NCI-H1105 (cell line): Measurements from ENCODE around the gene RAD23A.

Experiments used
- DNase-seq: peaks from one replicate; lab custom pipeline; 2025; lab: John Stamatoyannopoulos, UW

The RAD23A gene

GRCh38 chr19:12984683-12985048 is 39.0 kb downstream of the RAD23A start:
- DNase-seq = no peak

DNA sequence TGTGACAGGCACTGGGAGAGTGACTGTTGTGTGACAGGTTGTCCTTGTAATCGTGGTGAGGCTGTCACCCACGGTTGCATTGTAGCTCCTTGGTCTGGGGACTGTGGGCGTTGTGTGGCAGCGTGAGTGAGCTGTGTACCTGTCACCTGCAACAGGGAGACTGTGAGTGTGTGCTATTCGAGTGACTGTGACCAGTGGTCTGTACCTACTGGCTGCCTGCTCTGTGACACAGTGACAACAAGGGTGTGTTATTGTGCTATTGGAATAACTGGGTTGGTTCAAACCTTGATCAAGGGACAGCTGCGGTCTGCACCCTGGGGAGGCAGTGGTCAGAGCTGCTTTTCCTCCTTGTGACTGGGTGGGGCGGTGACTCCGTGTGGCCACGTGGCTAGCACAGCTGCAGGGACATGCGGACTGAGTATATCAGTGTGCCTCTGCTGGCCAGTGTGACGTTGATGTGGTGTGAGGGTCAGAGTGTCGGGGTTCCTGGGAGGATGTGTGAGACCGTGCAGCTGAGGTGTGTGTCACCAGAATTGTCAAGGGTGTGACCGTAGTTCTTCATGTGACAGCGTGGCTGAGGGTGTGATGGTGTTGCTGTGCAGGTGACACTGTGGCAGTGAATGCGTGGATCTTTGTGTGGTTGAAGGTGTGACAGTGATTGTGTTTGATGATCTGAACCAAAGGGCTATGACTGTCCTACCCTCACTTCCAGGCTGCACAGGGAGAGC is 39.6 kb downstream of the RAD23A start:
- no peak for DNase-seq

DNA sequence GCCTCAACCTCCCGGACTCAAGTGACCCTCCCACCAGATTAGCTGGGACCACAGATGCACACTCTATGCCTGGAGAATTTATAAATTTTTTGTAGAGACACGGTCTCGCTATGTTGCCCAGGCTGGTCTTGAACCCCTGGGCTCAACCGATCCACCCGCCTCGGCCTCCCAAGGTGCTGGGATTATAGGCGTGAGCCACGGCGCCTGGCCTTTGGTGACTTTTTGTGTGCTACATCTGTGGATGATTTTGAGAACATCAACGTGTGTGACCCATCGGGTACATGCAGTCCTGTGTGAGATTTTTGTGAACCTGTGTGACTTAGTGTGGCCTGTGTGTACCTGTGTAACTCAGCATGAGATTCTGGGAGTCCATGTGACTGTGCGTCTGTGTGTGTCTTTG is 41.1 kb downstream of the RAD23A start:
- no peak for DNase-seq

GRCh38 chr19:12987190-12987589 is 41.5 kb downstream of the RAD23A start:
- no peak for DNase-seq

DNA sequence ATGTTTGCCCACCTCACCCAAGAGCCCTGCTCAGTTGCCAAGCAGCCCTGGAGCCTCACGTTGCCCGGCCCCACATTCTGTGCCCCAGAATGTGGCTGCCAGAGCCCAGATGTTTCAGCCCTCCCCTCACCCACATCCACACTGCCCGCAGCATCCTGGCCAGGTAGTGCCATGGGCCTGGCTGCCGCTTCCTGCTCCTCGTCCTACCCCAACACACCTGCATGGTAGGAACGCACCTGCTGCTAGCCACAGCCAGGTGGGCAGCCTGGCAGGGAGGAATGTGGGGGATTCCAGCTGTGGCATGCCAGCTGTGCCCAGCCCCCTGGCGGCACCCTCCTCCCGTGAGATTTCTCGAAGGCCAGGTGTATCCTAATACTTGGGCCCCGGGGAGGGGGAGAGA is 42.1 kb downstream of the RAD23A start:
- DNase-seq = peak; percentile 8

GRCh38 chr19:12990431-12990830 is 44.8 kb downstream of the RAD23A start:
- DNase-seq = no peak

DNA sequence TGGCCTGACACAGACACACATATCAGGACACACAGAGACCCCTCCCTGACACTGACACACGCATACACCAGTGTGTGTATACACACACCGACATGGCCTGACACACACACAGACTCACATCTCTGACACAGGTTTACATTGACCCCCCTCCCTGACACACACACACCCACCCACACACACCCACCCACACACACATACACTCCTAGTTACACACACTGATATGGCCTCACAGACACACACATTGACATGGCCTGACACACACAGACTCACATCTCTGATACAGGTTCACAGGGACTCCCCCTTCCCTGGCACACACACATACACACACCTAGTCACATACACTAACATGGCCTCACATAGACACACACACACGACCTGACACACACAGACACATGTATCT is 45.2 kb downstream of the RAD23A start:
- no peak for DNase-seq

- no peak for DNase-seq
These were observed 45.6 kb downstream of the RAD23A start for GRCh38 chr19:12991296-12991695.

DNA sequence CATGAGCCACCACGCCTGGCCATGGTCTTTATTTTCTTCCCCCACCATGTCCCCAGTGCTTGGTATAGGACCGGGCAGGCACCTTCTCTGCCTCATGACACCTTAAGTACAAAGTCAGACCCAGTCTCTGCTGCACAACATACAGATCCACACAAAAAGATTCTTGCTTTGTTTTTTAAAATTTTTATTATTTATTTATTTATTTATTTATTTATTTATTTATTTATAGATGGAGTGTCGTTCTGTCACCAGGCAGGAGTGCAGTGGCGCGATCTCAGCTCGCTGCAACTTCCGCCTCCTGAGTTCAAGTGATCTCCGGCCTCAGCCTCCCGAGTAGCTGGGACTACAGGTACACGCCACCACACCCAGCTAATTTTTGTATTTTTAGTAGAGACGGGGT is 47.1 kb downstream of the RAD23A start:
- no peak for DNase-seq

DNA sequence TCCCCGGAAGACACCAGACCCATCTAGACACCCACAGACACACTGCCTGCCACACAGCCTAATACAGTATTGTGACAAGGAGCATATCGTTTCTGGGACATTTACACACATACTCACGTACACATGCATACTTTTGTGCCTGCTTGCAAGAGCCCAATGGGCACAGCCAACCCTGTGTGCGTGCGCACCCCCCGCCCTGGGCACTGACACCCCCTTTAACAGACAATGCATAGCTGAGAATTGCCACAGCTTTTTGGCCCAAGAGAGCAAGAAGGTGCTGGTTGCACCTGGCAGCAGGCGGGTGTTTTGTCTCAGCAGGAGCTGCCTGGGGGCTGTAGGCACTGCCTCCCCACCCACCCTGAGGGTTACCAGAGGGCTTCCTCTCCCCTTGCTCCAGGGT is 47.9 kb downstream of the RAD23A start:
- no peak for DNase-seq

DNA sequence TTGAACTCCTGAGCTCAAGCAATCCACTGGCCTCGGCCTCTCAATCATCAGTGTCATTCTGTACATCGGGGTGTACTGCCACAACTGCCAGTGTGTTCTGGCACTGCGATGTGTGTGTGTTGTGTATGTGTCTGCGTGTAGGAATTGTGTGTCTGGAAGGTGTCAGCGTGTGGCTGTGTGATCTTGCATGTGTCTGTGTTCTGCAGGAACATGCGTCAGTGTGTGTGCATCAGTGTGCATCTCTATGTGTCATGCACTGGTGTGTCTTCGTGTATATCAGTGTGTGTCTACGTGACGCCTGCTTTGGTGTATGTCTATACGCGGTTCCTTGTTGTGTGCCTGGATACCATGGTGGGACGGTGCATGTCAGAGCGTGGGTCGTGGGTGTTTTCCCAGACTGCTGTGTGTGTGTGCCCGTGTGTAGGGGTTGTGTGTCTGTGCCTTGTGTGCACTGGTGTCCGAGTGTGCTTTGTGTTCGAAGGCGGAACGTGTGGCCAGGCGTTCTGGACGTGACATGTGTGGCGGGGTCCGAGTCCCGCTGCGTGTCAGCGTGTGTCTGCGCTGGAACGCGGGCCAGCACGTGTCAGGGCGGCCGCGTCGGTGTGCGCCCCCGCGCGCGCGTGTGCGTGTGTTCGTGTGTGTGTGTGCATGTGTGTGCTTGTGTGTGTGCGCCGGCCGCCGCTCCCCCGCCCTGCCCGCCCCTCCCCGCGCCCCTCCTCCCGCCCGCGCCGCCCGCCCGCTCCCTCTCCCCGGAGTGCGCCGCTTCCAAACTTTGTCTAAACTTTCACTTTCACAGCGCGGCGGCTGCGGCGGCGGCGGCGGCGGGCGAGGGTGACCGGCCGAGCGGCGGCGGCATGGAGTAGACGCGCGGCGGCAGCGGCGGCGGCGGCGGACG is 49.3 kb downstream of the RAD23A start, which contains the start of gene NFIX:
TSS of gene NFIX (plus strand) at position 775 of the 895 bp plus-strand sequence. CDS start 363 bp downstream, outside the sequence.
- no peak for DNase-seq

GRCh38 chr19:12995596-12996405 is 50.1 kb downstream of the RAD23A start:
- no peak for DNase-seq

DNA sequence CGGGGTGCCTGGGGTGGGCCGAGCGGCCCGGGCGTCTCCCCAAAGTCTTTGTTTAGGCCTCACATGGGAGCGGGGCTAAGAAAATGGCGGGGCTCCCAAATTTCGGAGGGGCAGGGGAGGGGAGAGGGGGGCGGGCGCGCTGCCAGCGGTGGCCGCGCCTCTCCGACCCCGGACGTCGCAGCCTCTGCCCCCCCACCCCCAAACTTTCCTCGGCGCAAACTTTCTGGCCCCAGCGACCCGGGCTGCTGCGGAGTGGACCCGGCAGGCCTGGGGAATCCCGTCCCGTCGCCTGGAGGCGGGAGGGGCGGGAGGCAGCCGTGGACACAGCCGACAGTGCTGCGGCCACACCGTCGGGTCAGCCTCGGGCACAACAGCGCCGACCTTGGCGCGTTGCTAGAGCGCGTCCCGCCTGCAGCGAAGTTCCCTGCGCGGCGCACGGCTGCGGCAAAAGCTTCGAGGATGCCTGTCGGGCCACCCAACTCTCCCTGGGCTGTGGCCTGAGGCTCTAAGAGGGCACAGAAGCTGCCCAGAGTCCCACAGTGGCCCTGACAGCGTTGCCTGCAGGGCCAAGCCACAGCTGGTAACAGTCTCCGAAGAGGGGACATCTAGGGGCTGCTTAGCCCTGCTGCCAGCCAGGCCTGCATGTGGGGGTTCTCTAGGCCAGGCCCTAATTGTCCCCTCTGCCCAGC is 50.9 kb downstream of the RAD23A start:
- no peak for DNase-seq

DNA sequence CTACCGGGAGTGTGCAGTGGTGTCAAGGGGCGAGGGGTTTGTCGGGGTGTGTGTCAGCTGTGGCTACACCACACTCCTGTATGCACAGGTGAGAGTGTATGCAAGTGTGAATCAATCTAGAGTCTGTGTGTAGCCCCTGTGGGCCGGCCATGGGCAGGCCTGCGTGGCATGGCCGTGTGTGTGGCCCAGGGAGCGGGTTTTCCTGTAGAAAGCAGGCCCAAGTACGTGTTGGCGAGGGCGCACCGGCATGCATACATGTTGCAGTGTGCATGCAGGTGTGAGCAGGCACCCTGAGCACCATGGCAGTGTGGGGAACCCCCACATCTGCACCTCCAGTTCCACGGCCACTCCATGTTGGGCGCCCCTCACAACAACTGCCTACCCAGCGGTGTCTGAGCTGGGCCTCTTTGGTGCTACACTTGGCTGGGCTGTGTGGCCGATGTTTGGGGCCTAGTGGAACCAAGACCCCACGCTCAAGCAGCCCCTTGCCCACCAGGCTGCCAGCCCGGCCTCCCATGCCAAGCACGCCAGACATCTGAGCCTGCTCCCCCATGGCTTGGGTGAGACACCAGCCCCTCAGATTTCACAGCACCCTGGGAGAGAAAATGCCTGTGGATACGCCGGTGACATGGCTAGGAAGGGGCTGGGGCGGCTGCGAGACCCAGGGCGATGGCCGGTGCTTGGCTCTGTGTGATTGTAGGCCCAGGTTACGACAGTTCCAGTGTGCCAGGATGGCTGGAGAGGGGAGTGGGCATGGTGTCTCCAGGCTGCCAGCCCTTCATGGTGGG is 51.7 kb downstream of the RAD23A start:
- no peak for DNase-seq

GRCh38 chr19:12997967-12998940 is 52.6 kb downstream of the RAD23A start:
- no peak for DNase-seq

- DNase-seq = no peak
These were observed 55.5 kb downstream of the RAD23A start for GRCh38 chr19:13001166-13001501.

- DNase-seq = no peak
These were observed 56.0 kb downstream of the RAD23A start for GRCh38 chr19:13001502-13002165.

DNA sequence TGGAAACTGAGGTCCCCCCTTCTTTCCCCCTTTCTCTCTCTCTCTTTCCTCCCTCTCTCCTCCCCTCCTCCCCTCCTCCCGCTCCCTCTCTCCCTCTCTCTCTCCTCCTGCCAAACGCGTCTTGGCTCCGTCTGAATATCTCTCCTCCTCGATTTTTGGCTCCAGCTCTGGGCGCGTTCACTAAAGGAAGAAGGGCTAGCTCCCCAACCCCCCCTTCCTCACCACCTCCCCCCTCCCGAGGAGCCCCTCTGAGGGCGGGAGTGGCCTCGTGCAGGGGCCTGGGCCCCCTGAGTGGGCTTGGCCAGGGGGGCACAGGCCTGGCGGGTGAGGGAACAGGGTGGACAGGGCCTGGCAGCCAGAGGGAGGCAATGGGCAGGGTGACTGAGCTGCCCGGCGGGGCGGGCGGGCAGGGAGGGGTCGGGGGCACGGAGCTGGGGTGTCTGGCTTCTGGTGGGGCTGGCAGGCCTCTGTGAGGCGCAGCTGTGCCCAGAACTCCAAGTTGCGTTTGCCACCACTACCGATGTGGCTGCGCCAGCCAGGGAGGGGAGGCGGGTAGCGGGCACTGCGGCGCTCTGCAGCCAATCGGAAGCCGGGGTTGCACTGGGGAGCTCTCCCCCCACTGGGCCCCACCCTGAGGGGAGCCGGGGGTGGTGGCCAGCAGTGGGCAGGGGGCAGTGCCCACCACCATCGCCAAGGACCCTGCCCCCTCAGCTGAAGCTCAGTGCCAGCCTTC is 56.7 kb downstream of the RAD23A start:
- DNase-seq = no peak

DNA sequence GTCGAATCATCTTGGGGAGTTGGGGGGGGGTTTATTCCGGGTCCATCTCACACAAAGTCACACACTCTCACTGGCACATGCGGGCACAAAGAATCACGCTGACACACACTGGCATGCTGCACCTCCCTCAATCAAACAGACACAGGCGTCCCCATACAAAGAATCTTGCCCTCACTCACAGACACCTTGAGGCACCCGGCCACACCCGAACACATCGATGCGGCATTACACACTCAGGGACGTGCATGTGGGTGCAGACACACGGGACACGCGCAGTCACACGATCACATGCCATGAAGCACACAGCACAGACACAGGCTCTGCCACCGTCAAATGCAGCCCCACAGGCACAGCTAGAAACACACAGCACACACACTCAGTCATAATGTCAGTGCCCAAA is 57.4 kb downstream of the RAD23A start:
- DNase-seq = no peak
